SH-SY5Y (cell line): ENCODE data around the gene USP47.

Experiments used
- GATA2 ChIP-seq: IDR thresholded peaks from 2 replicates; pipeline ENCODE4 v1.6.1; 2011; ENCODE audit warnings: mild to moderate bottlenecking, low read depth, low read length
- GATA3 ChIP-seq: IDR thresholded peaks from 2 replicates; pipeline ENCODE4 v1.6.1; 2011; ENCODE audit warnings: low read depth, mild to moderate bottlenecking, low read length, moderate library complexity

- TF ChIP-seq GATA2, result no peak
- no peak for TF ChIP-seq GATA3
Observed at GRCh38 chr11:11866203-11866602, 24.4 kb downstream of the USP47 start.
